MM.1S (cell line): ENCODE data around the gene R3HDM2.

Experiments used
- CTCF ChIP-seq: fragments of 300-600 bp; sonication (generic); IDR thresholded peaks from 2 replicates; pipeline ENCODE4 v1.5.1; 2016; ENCODE audit warnings: antibody characterized with exemption, low read length, mixed read lengths
- EZH2 ChIP-seq: fragments of 300-600 bp; sonication (generic); optimal IDR thresholded peaks from 2 replicates; pipeline ENCODE3; 2017; ENCODE audit warnings: low read depth, mild to moderate bottlenecking, antibody characterized with exemption, low read length, mixed read lengths
- EZH2phosphoT487 ChIP-seq: fragments of 300-600 bp; sonication (generic); IDR thresholded peaks from 2 replicates; pipeline ENCODE4 v1.6.1; 2018; ENCODE audit warnings: antibody characterized with exemption, low read length

DNA sequence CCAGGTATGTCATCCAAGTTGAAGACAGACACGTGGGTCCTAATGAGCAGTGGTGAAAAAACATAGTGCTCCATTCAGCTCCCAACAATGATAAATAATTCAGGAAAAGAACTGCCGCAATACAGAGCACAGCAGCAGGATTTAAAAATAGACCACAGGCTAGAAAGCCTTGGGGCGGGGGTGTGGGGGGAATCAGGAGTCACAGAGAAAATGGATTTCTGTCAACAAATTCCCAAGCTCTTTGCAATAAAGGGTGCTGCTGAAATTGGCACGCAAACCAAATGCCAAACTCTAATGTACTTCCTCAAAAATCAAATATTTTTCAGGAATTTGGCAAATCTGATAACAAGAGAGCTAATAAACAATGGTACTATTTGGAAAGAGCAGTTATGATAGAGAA, 58.6 kb downstream of the R3HDM2 start:
- no peak for TF ChIP-seq CTCF
- no peak for TF ChIP-seq EZH2
- no peak for TF ChIP-seq EZH2phosphoT487
